SK-N-MC (cell line): ENCODE measurements around the gene CD6.

Experiments used
- EZH2 ChIP-seq: fragments of 200-600 bp; sonication (generic); IDR thresholded peaks from one replicate; pipeline ENCODE4 v1.6.1; 2017; ENCODE audit warnings: antibody characterized with exemption
- POLR2AphosphoS5 ChIP-seq: IDR thresholded peaks from 2 replicates; pipeline ENCODE4 v1.6.1; 2012; ENCODE audit warnings: mild to moderate bottlenecking, low read depth, low read length, borderline replicate concordance

DNA sequence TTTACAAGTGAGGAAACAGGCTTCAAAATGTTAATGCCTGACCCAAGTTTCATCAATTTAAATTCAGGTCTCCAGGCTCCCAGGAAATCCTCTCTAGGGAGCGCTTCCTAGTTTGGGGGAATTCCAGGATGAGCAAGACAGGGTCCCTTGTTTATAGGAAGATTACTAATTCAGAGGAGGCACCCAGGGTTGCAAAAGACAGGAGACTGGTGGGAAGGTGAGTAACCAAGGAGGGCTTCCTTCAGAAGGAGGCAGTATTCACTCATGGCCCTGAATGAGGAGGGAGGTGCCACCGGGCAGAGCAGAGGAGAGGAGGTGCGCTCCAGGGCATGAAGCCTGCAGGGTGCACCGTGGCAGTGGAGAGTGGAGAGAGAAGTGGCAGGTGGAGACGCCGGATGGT lies 45.6 kb upstream of the CD6 start:
- TF ChIP-seq POLR2AphosphoS5 (no peak), EZH2 (no peak)
